ENCODE results near the gene SLC26A6.

The SLC26A6 gene

DNA sequence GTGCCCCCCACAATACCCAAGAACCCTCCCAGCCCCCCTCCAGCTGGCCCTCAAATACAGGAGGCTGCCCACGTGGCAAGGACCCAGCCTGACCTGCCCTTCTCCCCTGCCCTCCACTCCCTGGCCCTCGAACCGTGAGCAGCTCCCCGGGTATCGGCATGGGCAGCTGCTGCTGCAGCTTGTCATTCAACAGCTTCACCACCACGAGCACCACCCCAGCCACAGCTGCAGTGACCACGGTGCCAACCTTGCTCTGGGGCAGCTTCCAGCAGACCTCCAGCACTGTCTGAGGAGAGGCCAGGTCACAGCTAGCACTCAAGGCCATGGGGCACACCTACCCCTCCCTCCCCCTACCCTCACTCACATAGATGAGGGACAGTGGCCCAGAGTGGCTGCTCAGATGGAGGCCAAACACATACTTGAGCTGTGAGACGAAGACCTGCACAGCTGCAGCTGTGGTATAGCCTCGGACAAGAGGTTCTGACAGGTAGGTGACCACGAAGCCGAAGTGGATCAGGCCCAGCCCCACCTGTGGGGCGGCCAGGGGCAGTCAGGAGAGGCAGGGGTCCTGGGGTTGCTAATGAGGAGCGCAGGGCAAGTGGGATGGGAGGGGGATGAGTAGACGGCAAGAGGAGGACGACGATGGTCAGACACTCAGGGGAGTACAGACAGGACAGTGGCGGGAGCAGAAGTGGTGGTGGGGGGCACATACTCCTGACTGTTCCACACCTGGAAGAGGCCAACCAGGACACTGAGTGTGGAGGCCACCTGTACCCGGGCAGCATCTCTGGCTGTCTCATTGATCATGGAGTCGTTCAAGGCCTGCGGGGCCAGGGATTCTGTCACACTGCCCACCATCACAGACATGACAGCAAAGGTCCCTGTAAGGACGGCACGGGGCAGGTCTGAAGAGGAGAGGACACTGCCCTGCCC lies 3.5 kb downstream of the SLC26A6 start:
- no peak for DNase-seq (ENCODE audit: low read depth, low spot score)
- Histone ChIP-seq H3K27ac (no peak overlapping the region), H3K4me3 (no peak overlapping the region), H3K9me3 (ENCODE audit: low read depth, low read length) (no peaks in the 10 kb centered on the region), H3K9ac (ENCODE audit: insufficient read length) (no peak overlapping the region), H3K36me3 (ENCODE audit: insufficient read depth, low read length) (no peaks in the 10 kb centered on the region)
- TF ChIP-seq EZH2 (IDR thresholded peaks at IDR 0.05), result no peak
- no peak for TF ChIP-seq POLR2AphosphoS5 (IDR thresholded peaks at IDR 0.05; ENCODE audit: borderline replicate concordance, low read depth, low read length)
- no peak for TF ChIP-seq FOXP2 (optimal IDR thresholded peaks at IDR 0.05; ENCODE audit: control extremely low read depth, extremely low read length, insufficient read depth)

DNA sequence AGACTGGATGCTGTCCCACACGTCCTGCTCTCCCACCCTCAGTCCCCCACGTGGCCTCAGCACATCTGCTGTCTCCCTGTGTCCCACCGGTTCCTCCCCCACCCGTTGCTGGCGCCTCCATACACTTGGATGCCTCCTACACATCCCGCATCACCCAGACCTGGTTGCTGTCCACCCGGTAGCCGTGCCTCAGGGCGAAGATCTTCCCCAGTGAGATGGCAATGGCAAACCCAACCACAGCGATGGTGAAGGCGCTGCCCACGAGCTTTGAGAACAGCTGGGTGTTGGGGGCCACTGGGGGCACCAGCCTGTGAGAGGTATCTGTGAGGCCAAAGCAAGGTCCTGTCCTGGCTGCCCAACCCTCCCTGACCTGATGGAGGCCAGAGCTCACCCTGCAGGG lies 4.4 kb downstream of the SLC26A6 start:
- no peak for DNase-seq (ENCODE audit: low read depth, low spot score)
- no peaks in the 10 kb centered on the region for H3K36me3 ChIP-seq (ENCODE audit: insufficient read depth, low read length)
- no peak for TF ChIP-seq FOXP2 (optimal IDR thresholded peaks at IDR 0.05; ENCODE audit: control extremely low read depth, extremely low read length, insufficient read depth)
- no peak for TF ChIP-seq EZH2 (IDR thresholded peaks at IDR 0.05)
- TF ChIP-seq POLR2AphosphoS5 (IDR thresholded peaks at IDR 0.05; ENCODE audit: borderline replicate concordance, low read depth, low read length), result no peak

GRCh38 chr3:48630407-48630806 lies 4.9 kb downstream of the SLC26A6 start:
- no peaks in the 10 kb centered on the region for H3K9me3 ChIP-seq (ENCODE audit: low read depth, low read length)
- no peak overlapping the region for H3K27ac ChIP-seq
- no peak for DNase-seq (ENCODE audit: low read depth, low spot score)
- H3K36me3 ChIP-seq (ENCODE audit: insufficient read depth, low read length), result no peaks in the 10 kb centered on the region
- no peak overlapping the region for H3K4me3 ChIP-seq
- H3K9ac ChIP-seq (ENCODE audit: insufficient read length), result no peak overlapping the region
- no peak for TF ChIP-seq POLR2AphosphoS5 (IDR thresholded peaks at IDR 0.05; ENCODE audit: borderline replicate concordance, low read depth, low read length)
- TF ChIP-seq FOXP2 (optimal IDR thresholded peaks at IDR 0.05; ENCODE audit: control extremely low read depth, extremely low read length, insufficient read depth), result no peak

More for the DNA sequence above, 4.4 kb downstream of the SLC26A6 start:
- Histone ChIP-seq H3K4me3 (no peak overlapping the region), H3K27ac (no peak overlapping the region), H3K9me3 (ENCODE audit: low read depth, low read length) (no peaks in the 10 kb centered on the region), H3K9ac (ENCODE audit: insufficient read length) (no peak overlapping the region)

DNA sequence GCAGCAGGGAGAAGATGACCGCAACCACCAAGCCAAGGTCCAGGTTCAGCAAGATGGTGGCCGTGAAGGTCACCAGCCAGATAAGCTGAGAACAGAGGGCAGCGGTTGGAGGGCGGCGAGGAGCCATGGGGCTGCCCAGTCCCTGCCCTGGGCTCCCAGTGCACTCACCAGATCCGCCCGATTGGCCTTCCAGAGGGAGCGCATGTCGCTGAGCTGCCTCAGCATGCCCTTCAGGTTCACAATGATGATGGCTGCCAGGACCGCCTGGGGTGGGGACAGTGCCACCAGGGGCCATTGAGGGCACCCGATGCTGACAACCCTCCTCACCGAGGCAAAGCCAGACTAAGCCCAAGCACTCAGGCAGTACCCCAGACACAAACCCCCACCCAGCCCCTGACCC lies 5.4 kb downstream of the SLC26A6 start:
- H3K9ac ChIP-seq (ENCODE audit: insufficient read length), result no peak overlapping the region
- no peak overlapping the region for H3K27ac ChIP-seq
- H3K4me3 ChIP-seq, result no peak overlapping the region
- no peak for TF ChIP-seq EZH2 (IDR thresholded peaks at IDR 0.05)
- no peak for TF ChIP-seq POLR2AphosphoS5 (IDR thresholded peaks at IDR 0.05; ENCODE audit: borderline replicate concordance, low read depth, low read length)
- no peak for TF ChIP-seq FOXP2 (optimal IDR thresholded peaks at IDR 0.05; ENCODE audit: control extremely low read depth, extremely low read length, insufficient read depth)
- H3K9me3 ChIP-seq (ENCODE audit: low read depth, low read length), result no peaks in the 10 kb centered on the region
- H3K36me3 ChIP-seq (ENCODE audit: insufficient read depth, low read length), result no peaks in the 10 kb centered on the region
- no peak for DNase-seq (ENCODE audit: low read depth, low spot score)

DNA sequence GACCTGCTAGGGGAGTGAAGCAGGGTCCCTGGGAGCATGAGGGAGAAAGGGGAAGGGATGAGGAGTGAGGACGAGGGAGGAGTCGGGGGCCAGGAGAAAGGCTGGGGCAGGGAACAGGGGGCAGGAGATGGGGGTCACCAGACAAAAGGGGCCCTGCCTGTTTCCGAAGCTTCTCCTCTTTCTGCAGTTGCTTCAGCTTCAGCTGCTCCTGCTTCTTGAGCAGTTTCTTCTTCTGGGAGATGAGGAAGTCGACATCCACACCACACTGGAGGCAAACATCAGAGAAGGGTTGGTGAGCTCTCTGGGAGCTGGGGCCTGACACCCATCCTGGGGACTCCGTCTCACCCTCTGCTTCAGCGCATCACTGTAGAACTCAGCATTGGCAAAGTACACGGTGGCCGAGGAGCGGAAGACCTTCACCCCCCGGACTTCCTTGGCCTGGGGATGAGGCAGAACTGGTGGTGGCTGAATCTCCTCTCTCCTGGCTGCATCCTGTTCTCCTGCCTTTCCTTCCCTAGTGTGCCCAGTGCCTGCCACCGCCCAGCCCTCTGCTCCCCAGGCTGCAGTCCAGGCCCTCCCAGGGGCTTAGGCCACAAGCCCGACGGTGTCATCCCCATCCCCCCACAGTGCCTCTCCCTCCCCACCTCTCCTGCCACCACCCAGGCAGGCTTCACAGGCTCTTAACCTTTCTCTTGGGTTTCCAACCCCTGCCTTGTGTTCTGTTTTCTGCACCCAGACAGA lies 6.8 kb downstream of the SLC26A6 start:
- Histone ChIP-seq H3K36me3 (ENCODE audit: insufficient read depth, low read length) (no peaks in the 10 kb centered on the region), H3K4me3 (no peak overlapping the region), H3K27ac (no peak overlapping the region), H3K9ac (ENCODE audit: insufficient read length) (no peak overlapping the region), H3K9me3 (ENCODE audit: low read depth, low read length) (no peaks in the 10 kb centered on the region)
- TF ChIP-seq POLR2AphosphoS5 (IDR thresholded peaks at IDR 0.05; ENCODE audit: borderline replicate concordance, low read depth, low read length) (no peak), EZH2 (IDR thresholded peaks at IDR 0.05) (no peak), FOXP2 (optimal IDR thresholded peaks at IDR 0.05; ENCODE audit: control extremely low read depth, extremely low read length, insufficient read depth) (no peak)
- no peak for DNase-seq (ENCODE audit: low read depth, low spot score)

- H3K4me3 ChIP-seq, result no peak overlapping the region
- no peak for DNase-seq (ENCODE audit: low read depth, low spot score)
- no peaks in the 10 kb centered on the region for H3K36me3 ChIP-seq (ENCODE audit: insufficient read depth, low read length)
- H3K9ac ChIP-seq (ENCODE audit: insufficient read length), result no peak overlapping the region
- H3K9me3 ChIP-seq (ENCODE audit: low read depth, low read length), result no peaks in the 10 kb centered on the region
- H3K27ac ChIP-seq, result no peak overlapping the region
- TF ChIP-seq POLR2AphosphoS5 (IDR thresholded peaks at IDR 0.05; ENCODE audit: borderline replicate concordance, low read depth, low read length) (no peak), EZH2 (IDR thresholded peaks at IDR 0.05) (no peak)
Observed at GRCh38 chr3:48625600-48625999, 9.7 kb downstream of the SLC26A6 start.

- no peak for DNase-seq (ENCODE audit: low read depth, low spot score)
- Histone ChIP-seq H3K27ac (no peak overlapping the region), H3K9me3 (ENCODE audit: low read depth, low read length) (no peaks in the 10 kb centered on the region), H3K4me3 (no peak overlapping the region), H3K9ac (ENCODE audit: insufficient read length) (no peak overlapping the region), H3K36me3 (ENCODE audit: insufficient read depth, low read length) (no peaks in the 10 kb centered on the region)
- TF ChIP-seq EZH2 (IDR thresholded peaks at IDR 0.05) (no peak), POLR2AphosphoS5 (IDR thresholded peaks at IDR 0.05; ENCODE audit: borderline replicate concordance, low read depth, low read length) (no peak), FOXP2 (optimal IDR thresholded peaks at IDR 0.05; ENCODE audit: control extremely low read depth, extremely low read length, insufficient read depth) (no peak)
Observed at GRCh38 chr3:48624767-48625166, 10.5 kb downstream of the SLC26A6 start.

- Histone ChIP-seq H3K27ac (no peak overlapping the region), H3K9ac (ENCODE audit: insufficient read length) (no peak overlapping the region), H3K36me3 (ENCODE audit: insufficient read depth, low read length) (no peaks in the 10 kb centered on the region), H3K9me3 (ENCODE audit: low read depth, low read length) (no peaks in the 10 kb centered on the region), H3K4me3 (no peak overlapping the region)
- no peak for DNase-seq (ENCODE audit: low read depth, low spot score)
- TF ChIP-seq POLR2AphosphoS5 (IDR thresholded peaks at IDR 0.05; ENCODE audit: borderline replicate concordance, low read depth, low read length), result no peak
- TF ChIP-seq FOXP2 (optimal IDR thresholded peaks at IDR 0.05; ENCODE audit: control extremely low read depth, extremely low read length, insufficient read depth), result no peak
- TF ChIP-seq EZH2 (IDR thresholded peaks at IDR 0.05), result no peak
Observed at GRCh38 chr3:48623851-48624547, 11.3 kb downstream of the SLC26A6 start.
